GM19397 (cell line): ENCODE measurements around the gene ACTC1.
"Not testable (repeated sequence)": the region's sequence is repeated elsewhere in the genome, so short reads cannot be mapped to it uniquely, and the experiment has no call there.

ENCODE experiments used
- ATAC-seq: cut with Tn5 transposase; IDR thresholded peaks from one replicate; pipeline ENCODE4 v1.9.1; 2021; ENCODE audit warnings: mild to moderate bottlenecking, moderate library complexity; ENCODE audit not compliant: unreplicated experiment

Gene ACTC1

GRCh38 chr15:34795267-34796081 lies at the start of gene ACTC1:
Gene ACTC1, minus strand, starts transcription at chr15:34795549. Its CDS starts 741 bp downstream, at chr15:34794808.
- ATAC-seq: no peak

DNA sequence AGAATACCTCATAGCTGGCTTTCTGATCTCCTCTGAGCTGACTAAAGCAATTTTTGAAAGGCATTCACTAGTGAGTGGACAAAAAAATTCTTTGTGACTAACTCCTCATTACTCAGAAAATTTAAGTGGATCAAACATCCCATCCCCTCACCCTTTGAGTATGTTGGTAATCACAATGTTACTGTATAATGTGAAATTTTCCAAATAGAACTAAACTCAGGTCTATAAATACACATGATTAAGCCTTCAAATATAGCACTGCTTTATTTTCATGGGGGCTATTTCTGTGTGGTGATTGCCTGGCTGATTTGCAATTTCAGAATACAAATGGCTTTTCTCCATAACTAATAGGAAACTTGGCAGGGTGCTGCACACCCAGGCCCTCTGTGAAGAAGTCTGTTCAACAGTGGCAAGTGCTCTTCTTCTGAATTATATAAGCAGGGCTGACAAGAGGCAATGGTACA lies 45.9 kb upstream of the ACTC1 start:
- no peak for ATAC-seq

DNA sequence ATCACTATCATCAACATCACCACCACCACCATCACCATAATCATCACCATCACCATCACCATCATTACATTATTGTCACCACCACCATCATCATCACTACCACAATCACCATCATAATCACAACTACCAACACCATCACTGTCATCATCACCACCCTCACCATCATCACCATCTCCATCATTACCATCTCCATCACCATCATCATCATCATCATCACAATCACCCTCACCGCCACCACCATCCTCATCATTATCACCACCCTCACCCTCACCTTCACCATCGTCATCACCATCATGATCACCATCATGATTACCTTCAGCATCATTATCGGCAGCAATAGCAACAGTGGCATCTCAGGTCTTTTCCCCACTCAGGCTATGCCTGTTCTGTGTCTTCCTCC lies 42.9 kb upstream of the ACTC1 start:
- no peak for ATAC-seq

GRCh38 chr15:34837246-34838016 lies 42.1 kb upstream of the ACTC1 start:
- ATAC-seq: no peak

DNA sequence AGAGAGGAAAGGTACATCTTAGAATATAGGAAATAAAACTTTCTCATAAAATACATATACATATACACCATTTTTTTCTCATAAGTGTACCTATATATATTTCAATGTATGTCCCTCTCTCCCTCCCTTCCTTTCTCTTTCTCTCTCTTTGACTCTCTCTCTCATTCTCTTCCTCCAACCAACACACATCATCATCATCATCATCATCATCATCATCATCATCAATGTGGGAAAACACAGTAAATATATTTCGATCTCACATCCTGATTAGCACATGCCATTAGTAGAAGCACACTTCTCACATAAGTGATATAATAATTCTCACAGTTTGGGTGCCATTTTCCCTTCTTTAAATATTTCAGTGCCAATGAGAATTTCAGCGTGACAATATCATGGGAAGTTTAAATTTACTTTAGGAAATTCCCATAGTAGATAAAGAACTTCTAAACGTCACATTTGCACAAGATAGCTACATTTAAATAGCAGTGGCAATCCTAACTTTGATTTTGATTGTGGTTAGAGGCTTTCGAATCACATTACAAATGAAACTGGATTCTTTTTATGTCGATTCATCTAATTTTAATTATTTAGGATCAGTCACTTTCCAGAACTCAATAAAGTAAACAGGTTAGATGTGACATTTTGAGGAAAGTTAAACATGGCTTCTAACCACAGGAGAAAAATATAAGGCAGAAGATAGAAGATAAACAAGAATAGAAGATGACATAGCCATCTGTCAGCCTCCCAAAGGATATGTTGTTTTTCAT lies 33.0 kb upstream of the ACTC1 start:
- ATAC-seq: no peak

- ATAC-seq: no peak
Measured at GRCh38 chr15:34821831-34822230, 26.5 kb upstream of the ACTC1 start.

DNA sequence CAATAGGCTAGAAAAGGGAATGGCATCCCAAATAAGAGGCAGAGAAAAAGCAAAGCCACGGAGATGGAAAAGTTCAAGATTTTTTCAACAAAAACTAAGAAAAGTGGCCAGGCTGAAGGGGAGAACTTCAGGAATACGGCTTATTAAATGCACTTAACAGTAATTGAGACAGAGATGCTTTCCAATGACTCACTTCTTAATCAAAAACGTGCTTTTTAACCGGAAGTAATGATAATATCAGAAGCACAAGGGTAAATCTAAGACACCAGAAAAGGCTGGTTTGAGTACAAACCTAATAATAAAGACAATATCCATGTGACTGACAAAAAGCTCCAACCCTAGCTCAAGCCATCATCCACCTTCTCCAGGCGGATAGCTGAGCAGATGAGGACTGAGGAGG lies 24.8 kb upstream of the ACTC1 start:
- ATAC-seq: no peak

DNA sequence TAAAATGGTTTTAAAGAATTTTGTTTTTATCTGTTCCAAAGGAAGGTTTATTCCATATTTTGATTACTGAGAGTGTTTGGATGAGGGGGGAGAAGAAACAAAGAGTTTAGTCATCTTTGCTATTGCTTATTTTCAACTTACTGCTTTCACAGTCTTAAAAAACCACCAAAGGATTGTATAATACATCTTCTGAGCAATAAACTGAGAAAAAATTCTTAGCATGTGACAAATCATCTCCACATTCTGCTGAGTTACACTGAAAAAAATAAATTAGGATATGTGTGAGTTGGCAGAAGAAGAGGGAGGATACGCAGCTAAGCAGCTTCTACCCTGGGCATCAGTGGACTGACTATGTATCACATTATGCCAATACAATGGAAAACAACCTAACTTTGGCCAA lies 23.2 kb upstream of the ACTC1 start:
- no peak for ATAC-seq

DNA sequence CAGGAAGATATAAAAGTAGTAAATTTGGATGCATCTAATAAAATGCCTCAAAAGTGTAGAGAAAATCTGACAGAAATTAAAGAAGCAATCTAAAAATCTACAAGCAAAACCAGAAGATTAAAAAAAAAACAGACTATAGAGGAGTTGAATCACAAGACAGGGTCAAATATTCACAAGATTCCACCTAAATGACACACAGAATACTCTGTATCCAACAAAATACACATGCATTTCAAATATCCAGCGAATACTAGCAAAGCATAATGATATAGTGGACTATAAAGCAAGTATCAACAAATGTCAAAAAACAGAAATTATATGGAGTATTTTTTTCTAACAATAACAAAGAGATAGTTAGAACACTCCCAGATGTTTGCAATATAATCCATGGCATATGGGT lies 20.5 kb upstream of the ACTC1 start:
- no peak for ATAC-seq

- ATAC-seq: no peak
Measured at GRCh38 chr15:34813446-34814190, 18.3 kb upstream of the ACTC1 start.

DNA sequence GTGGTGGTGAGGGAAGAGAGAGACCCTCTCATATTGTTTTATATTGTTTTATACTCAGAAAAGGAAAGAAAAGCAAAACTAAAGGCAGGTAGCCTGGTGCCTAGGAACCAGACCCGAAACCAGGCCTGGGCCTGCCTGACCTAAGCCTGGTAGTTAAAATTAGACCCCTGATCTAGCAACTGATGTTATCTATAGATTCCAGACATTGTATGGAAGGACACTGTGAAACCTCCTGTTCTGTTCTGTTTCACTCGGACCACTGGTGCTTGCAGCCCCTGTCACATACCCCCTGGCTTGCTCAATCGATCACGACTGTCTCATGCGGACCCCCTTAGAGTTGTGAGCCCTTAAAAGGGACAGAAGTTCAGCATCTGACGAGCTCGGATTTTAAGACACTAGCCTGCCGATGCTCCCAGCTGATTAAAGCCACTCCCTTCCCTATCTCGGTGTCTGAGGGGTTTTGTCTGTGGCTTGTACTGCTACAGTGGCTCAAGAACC lies 17.6 kb upstream of the ACTC1 start:
- ATAC-seq: not testable (repeated sequence)

DNA sequence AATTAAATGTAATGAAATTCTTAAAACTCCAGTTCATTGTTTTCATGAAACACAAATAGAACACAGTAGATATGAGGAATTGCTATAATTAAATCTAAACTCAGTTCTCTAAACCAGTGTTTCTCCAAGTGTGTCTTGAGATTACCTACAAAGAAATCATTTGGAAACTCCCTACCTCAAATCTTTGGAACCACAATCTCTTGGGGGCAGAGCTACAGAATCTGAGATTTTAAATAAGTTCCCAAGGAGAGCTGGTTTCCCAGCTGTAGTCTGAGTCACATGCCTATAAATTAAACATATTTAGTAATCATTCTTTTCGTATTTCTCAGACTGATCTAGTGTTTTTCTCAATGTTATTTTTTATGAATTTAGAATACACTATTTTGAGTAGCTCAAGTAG lies 17.0 kb upstream of the ACTC1 start:
- no peak for ATAC-seq

GRCh38 chr15:34810443-34811129 lies 15.2 kb upstream of the ACTC1 start:
- no peak for ATAC-seq

- no peak for ATAC-seq
Measured at GRCh38 chr15:34809186-34809585, 13.8 kb upstream of the ACTC1 start.

DNA sequence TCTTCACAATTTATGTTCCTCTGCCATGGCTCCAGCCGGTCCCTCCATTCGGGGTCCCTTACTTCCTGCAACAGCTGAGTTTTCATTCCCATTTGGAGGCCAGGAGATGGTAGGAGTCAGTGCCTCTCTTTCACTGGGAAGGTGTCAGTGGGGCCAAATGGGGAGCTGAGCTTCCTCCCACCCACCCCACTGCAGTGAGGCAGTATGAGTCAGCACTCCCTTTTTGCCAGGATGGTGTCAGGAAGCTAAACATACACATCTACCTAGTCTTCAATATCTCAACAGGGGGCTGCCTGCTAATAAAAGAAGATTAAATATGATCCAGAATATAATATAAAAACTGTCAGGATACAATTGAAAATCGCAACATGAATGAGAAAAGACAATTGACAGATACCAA lies 12.7 kb upstream of the ACTC1 start:
- ATAC-seq: no peak

- not testable (repeated sequence) for ATAC-seq
Measured at GRCh38 chr15:34807241-34807640, 11.9 kb upstream of the ACTC1 start.

DNA sequence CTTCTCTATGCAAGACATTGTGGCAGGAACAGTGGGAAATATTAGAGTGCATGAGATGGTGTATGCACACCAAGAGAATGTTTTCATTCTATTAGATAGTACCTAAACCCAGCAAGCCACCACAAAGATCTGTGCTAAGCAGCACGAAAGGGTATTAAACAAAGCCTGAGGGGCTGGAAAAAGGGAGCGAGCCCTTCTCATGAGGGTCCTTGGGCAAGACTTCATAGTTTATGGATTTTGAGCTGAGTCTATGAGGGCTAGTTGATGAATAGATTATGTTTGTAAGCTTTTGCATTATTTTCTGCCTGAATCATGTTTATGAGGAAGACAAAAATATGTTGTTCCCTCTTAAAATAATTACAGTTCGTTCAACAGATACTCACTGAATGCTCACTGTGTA lies 9.4 kb upstream of the ACTC1 start:
- ATAC-seq: no peak

DNA sequence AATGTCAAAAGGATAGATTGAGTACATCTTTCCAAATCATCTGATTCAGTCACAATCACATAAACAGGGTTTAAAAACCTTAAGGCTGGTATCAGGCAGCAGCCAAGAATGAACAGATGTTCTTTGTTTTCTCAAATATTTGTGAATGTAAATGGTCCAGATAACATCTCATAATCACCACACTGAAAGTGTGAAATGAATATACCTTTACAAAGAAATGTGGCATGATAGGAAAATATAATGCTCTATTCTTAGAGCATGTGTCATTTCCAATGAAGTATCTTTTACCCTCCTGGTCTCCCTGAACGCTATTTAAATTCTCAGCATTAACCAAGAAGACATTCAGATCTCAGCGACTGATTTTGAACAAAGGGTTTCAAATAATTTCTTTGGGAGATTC lies 8.8 kb upstream of the ACTC1 start:
- no peak for ATAC-seq

- no peak for ATAC-seq
Measured at GRCh38 chr15:34802803-34803750, 7.7 kb upstream of the ACTC1 start.
